Measurements from ENCODE around the gene ITGB3. TPM values are rescaled to one million over a fixed set of nuclear protein-coding genes. Genes with fewer than 3 reads are reported as not detected.

Gene ITGB3
- total and polyA plus RNA-seq, 10 of the 15 experiments (the other 5 are each of a cell fraction or from before 2014, with no cell fraction given) = 0.69 to 22.8 (median 13.6) TPM

GRCh38 chr17:47253541-47254402 lies at the start of gene ITGB3 (continued):
- TF ChIP-seq ZNF592 (IDR thresholded peaks at IDR 0.05) = no peak
- no peak for TF ChIP-seq TARDBP (IDR thresholded peaks at IDR 0.05; ENCODE audit: borderline replicate concordance)
- no peak for TF ChIP-seq PAX8 (IDR thresholded peaks at IDR 0.05)
- TF ChIP-seq ZBTB33 (IDR thresholded peaks at IDR 0.05) = no peak
- peak; percentile 68 for TF ChIP-seq NR2F1 (conservative IDR thresholded peaks at IDR 0.05)
- no peak for TF ChIP-seq MEF2A (IDR thresholded peaks at IDR 0.05; ENCODE audit: insufficient read depth, low read depth, low read length)
- TF ChIP-seq POLR2AphosphoS5 (IDR thresholded peaks at IDR 0.05; ENCODE audit: low read length) = peak; percentile 60; the same call in 1 of the 2 replicates
